Neural cell (in vitro differentiated cells): ENCODE results near the gene ANO1. TPM values are rescaled to one million over a fixed set of nuclear protein-coding genes. Genes with fewer than 3 reads are reported as not detected.

Experiments used
- H2AFZ ChIP-seq: fragments of 200-600, 300-800 bp; sonication (generic), shearing (Covaris generic); 2 replicates; pipeline ENCODE4 v1.6.0; 2014; ENCODE audit warnings: low read depth, mild to moderate bottlenecking, antibody characterized with exemption, low read length, moderate library complexity
- H3F3A ChIP-seq: fragments of 200-600 bp; shearing (Covaris generic); 2 replicates; pipeline ENCODE4 v1.6.1; 2016; ENCODE audit warnings: mild to moderate bottlenecking, moderate library complexity, mixed read lengths, antibody characterized with exemption, low read length; ENCODE audit not compliant: insufficient read depth, poor library complexity, severe bottlenecking
- H3K27ac ChIP-seq: fragments of 200-600, 300-800 bp; sonication (generic), shearing (Covaris generic); 2 replicates; pipeline ENCODE4 v1.5.1; 2014; ENCODE audit warnings: mild to moderate bottlenecking, low read length, moderate library complexity
- H3K27me3 ChIP-seq: fragments of 300-800, 200-600 bp; sonication (generic), shearing (Covaris generic); 2 replicates; pipeline ENCODE4 v1.6.0; 2014; ENCODE audit warnings: mild to moderate bottlenecking, low read depth, low read length, moderate library complexity; ENCODE audit not compliant: insufficient read depth
- H3K36me3 ChIP-seq: fragments of 300-800, 200-600 bp; sonication (generic), shearing (Covaris generic); 2 replicates; pipeline ENCODE4 v1.5.1; 2014; ENCODE audit warnings: mild to moderate bottlenecking, antibody characterized with exemption, low read length, moderate library complexity; ENCODE audit not compliant: insufficient read depth
- H3K4me2 ChIP-seq: fragments of 300-800, 200-600 bp; sonication (generic), shearing (Covaris generic); 2 replicates; pipeline ENCODE4 v1.6.0; 2014; ENCODE audit warnings: mild to moderate bottlenecking, low read length
- H3K4me3 ChIP-seq: fragments of 300-800, 200-600 bp; sonication (generic), shearing (Covaris generic); 2 replicates; pipeline ENCODE4 v1.5.1; 2014; ENCODE audit warnings: mild to moderate bottlenecking, low read length, moderate library complexity
- H3K79me2 ChIP-seq: fragments of 200-600 bp; shearing (Covaris generic); replicated peaks from 2 replicates; pipeline ENCODE4 v1.6.0; 2014; ENCODE audit warnings: mild to moderate bottlenecking, low read length, moderate library complexity; ENCODE audit not compliant: insufficient read depth
- H3K9ac ChIP-seq: fragments of 300-800, 200-600 bp; sonication (generic), shearing (Covaris generic); 2 replicates; pipeline ENCODE4 v1.6.1; 2016; ENCODE audit warnings: mild to moderate bottlenecking, low read length, mixed read lengths
- H3K9me2 ChIP-seq: fragments of 200-600 bp; shearing (Covaris generic); 2 replicates; pipeline ENCODE4 v1.6.1; 2016; ENCODE audit warnings: mild to moderate bottlenecking, low read length, mixed read lengths; ENCODE audit not compliant: insufficient read depth
- H3K9me3 ChIP-seq: fragments of 200-600, 300-800 bp; sonication (generic), shearing (Covaris generic); 2 replicates; pipeline ENCODE4 v1.6.1; 2016; ENCODE audit warnings: mild to moderate bottlenecking, mixed run types, low read length, moderate library complexity, mixed read lengths
- H4K20me1 ChIP-seq: fragments of 200-600 bp; shearing (Covaris generic); 2 replicates; pipeline ENCODE4 v1.6.1; 2016; ENCODE audit warnings: mild to moderate bottlenecking, mixed run types; ENCODE audit not compliant: insufficient read depth
- EP300 ChIP-seq: fragments of 450-650 bp; conservative IDR thresholded peaks from 2 replicates; pipeline ENCODE4 v1.6.1; 2014; ENCODE audit warnings: antibody characterized with exemption, mild to moderate bottlenecking, moderate library complexity; ENCODE audit not compliant: poor library complexity, severe bottlenecking
- EZH2 ChIP-seq: fragments of 200-600, 300-800 bp; shearing (Covaris generic), sonication (generic); IDR thresholded peaks from 2 replicates; pipeline ENCODE4 v1.6.1; 2014; ENCODE audit warnings: antibody characterized with exemption, low read length, borderline replicate concordance, mild to moderate bottlenecking; ENCODE audit not compliant: insufficient read depth, poor library complexity, severe bottlenecking
- MXI1 ChIP-seq: fragments of 450-650 bp; conservative IDR thresholded peaks from 2 replicates; pipeline ENCODE4 v1.6.1; 2014; ENCODE audit warnings: antibody characterized with exemption, mild to moderate bottlenecking; ENCODE audit not compliant: poor library complexity, severe bottlenecking
- POLR2AphosphoS5 ChIP-seq: IDR thresholded peaks from 2 replicates; pipeline ENCODE4 v1.6.1; 2012
- RAD21 ChIP-seq: fragments of 450-650 bp; conservative IDR thresholded peaks from 2 replicates; pipeline ENCODE4 v1.6.1; 2014; ENCODE audit warnings: antibody characterized with exemption, mild to moderate bottlenecking, moderate library complexity
- SMC3 ChIP-seq: fragments of 450-650 bp; conservative IDR thresholded peaks from 2 replicates; pipeline ENCODE4 v1.6.1; 2014; ENCODE audit warnings: antibody characterized with exemption, mild to moderate bottlenecking, moderate library complexity; ENCODE audit not compliant: poor library complexity
- TAF1 ChIP-seq: IDR thresholded peaks from 2 replicates; pipeline ENCODE4 v1.6.1; 2012; ENCODE audit warnings: low read depth
- polyA plus RNA-seq: library from polyadenylated mRNA; depleted of rRNA; stranded (reverse); fragments of >200 nt; gene quantifications from 2 replicates; pipeline ENCODE4 v1.2.3, GENCODE V29; 2014
- TF ChIP-seq, protein P1 (sequence below): fragments of 450-650 bp; IDR thresholded peaks from 2 replicates; pipeline ENCODE4 v1.5.1; 2014; ENCODE audit warnings: antibody characterized with exemption, mild to moderate bottlenecking, moderate library complexity; ENCODE audit not compliant: poor library complexity, severe bottlenecking
- TF ChIP-seq, protein P2 (sequence below): IDR thresholded peaks from 2 replicates; pipeline ENCODE4 v1.6.1; 2012; ENCODE audit warnings: borderline replicate concordance

The ANO1 gene
- polyA plus RNA-seq, 1 donor from 2014 or later = not detected

DNA sequence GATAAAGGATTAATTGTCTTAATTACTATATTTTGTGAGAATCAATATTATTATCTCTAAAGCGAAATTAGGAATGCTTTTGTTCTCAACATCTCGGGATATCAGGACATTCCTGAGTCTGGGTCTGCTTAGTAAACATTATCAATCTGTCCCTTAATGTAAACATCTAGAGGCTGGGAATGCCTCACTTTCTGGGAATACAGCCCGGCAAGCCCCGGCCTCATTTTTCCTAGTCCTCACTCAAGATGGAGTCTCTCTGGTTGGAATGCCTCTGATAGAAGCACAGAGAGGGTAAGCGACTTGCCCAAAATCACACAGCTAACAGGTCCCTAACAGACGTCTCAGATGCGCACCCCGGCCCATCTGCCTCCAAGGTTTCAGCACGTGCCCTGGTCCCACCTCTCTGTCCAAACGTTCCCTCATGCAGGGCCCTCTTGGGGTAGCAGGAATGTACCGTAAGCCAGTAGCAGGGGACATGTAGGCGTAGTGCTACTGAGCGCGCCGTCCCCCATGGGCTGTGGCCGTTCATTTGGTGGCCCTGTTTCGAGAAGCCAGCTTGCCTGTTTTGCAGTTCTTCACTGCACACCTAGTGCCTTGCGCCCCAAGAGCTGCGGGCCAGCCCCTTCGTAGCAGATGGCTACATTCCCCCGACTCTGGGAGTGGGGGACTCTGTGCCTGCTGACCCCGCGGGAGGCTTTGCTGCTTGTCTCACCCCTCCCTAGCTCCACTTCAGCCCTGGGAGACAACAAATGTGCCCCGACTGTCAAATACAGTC, 62.8 kb downstream of the ANO1 start:
- H3K27ac ChIP-seq = peak overlapping the region; percentile 61
- H3K4me2 ChIP-seq = peak overlapping the region; percentile 70
- H3K9me2 ChIP-seq = no peaks in the 10 kb centered on the region
- H3K4me3 ChIP-seq = peak overlapping the region; percentile 58
- no peaks in the 10 kb centered on the region for H3K27me3 ChIP-seq
- no peaks in the 10 kb centered on the region for H3K9me3 ChIP-seq
- no peak overlapping the region for H2AFZ ChIP-seq
- no peak for TF ChIP-seq MXI1
- TF ChIP-seq, protein P1, sequence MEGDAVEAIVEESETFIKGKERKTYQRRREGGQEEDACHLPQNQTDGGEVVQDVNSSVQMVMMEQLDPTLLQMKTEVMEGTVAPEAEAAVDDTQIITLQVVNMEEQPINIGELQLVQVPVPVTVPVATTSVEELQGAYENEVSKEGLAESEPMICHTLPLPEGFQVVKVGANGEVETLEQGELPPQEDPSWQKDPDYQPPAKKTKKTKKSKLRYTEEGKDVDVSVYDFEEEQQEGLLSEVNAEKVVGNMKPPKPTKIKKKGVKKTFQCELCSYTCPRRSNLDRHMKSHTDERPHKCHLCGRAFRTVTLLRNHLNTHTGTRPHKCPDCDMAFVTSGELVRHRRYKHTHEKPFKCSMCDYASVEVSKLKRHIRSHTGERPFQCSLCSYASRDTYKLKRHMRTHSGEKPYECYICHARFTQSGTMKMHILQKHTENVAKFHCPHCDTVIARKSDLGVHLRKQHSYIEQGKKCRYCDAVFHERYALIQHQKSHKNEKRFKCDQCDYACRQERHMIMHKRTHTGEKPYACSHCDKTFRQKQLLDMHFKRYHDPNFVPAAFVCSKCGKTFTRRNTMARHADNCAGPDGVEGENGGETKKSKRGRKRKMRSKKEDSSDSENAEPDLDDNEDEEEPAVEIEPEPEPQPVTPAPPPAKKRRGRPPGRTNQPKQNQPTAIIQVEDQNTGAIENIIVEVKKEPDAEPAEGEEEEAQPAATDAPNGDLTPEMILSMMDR = no peak
- no peak for TF ChIP-seq SMC3
- TF ChIP-seq TAF1 = no peak
- TF ChIP-seq, protein P2, sequence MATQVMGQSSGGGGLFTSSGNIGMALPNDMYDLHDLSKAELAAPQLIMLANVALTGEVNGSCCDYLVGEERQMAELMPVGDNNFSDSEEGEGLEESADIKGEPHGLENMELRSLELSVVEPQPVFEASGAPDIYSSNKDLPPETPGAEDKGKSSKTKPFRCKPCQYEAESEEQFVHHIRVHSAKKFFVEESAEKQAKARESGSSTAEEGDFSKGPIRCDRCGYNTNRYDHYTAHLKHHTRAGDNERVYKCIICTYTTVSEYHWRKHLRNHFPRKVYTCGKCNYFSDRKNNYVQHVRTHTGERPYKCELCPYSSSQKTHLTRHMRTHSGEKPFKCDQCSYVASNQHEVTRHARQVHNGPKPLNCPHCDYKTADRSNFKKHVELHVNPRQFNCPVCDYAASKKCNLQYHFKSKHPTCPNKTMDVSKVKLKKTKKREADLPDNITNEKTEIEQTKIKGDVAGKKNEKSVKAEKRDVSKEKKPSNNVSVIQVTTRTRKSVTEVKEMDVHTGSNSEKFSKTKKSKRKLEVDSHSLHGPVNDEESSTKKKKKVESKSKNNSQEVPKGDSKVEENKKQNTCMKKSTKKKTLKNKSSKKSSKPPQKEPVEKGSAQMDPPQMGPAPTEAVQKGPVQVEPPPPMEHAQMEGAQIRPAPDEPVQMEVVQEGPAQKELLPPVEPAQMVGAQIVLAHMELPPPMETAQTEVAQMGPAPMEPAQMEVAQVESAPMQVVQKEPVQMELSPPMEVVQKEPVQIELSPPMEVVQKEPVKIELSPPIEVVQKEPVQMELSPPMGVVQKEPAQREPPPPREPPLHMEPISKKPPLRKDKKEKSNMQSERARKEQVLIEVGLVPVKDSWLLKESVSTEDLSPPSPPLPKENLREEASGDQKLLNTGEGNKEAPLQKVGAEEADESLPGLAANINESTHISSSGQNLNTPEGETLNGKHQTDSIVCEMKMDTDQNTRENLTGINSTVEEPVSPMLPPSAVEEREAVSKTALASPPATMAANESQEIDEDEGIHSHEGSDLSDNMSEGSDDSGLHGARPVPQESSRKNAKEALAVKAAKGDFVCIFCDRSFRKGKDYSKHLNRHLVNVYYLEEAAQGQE = no peak
- TF ChIP-seq EP300 = no peak
- no peak for TF ChIP-seq RAD21
- TF ChIP-seq EZH2 = no peak
- TF ChIP-seq POLR2AphosphoS5 = no peak
- no peaks in the 10 kb centered on the region for H3K79me2 ChIP-seq
- peak overlapping the region; percentile 49 for H3K9ac ChIP-seq
- H3K36me3 ChIP-seq = no peaks in the 10 kb centered on the region
- H3F3A ChIP-seq = peaks cover 15% of the 10 kb centered on the region
- no peaks in the 10 kb centered on the region for H4K20me1 ChIP-seq

DNA sequence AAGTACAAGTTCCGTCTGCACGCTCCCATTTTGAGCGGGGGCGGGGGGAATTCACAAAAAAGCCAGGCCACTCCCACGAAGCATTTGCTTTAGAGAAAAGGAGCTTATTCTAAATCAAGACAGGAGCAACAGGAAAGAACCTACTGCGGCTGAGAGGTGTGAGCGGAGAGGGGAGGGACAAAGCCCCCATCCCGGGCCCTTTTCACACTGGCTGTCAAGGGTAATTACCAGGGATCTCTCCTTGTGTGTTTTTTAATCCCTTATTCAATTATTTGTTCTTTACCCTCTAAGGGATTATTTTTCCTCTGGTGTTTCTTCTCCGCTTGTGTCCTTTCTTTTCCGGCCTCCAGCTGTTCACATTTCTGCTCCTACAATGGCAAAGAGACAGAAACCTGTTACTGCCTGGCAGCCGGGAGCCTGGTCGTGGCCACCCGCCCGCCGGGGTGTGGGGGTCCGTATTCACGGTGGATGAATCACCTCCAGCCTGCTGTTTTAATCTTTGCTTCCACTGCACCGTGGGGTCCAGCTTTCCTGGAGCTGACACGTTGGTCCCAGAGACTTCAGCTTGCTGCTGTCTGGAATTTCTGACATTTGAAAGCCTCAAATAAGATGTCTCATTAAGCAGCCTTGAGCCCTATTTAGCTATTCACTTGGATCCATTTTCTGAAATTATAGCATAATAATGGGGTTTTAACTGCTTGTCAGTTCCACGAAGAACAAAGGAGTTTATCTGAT, 63.5 kb downstream of the ANO1 start:
- Histone ChIP-seq H3K9ac (peak overlapping the region; percentile 49), H3K4me2 (peak overlapping the region; percentile 70), H4K20me1 (no peaks in the 10 kb centered on the region), H3K27ac (peak overlapping the region; percentile 61), H3K27me3 (no peaks in the 10 kb centered on the region), H3K4me3 (peak overlapping the region; percentile 58), H3K9me2 (no peaks in the 10 kb centered on the region), H3F3A (peaks cover 15% of the 10 kb centered on the region), H3K9me3 (no peaks in the 10 kb centered on the region), H2AFZ (peak overlapping the region; percentile 14), H3K79me2 (no peaks in the 10 kb centered on the region), H3K36me3 (no peaks in the 10 kb centered on the region)
- no peak for TF ChIP-seq EP300
- TF ChIP-seq MXI1 = no peak
- TF ChIP-seq EZH2 = no peak
- TF ChIP-seq, protein P2 = no peak
- TF ChIP-seq TAF1 = no peak
- no peak for TF ChIP-seq SMC3
- TF ChIP-seq RAD21 = no peak
- TF ChIP-seq, protein P1 = no peak
- TF ChIP-seq POLR2AphosphoS5 = no peak
